HCT116 (cell line): ENCODE data around the gene WNT9A. TPM values are rescaled to one million over a fixed set of nuclear protein-coding genes. Genes with fewer than 3 reads are reported as not detected.

ENCODE experiments used
- ATAC-seq: fragments of 200-7000 bp; cut with Tn5 transposase; 2 replicates; pipeline ENCODE4 v1.9.1; 2020; ENCODE audit warnings: mild to moderate bottlenecking, moderate library complexity
- Bru-seq: library from RNA; stranded (reverse); fragments of 400-500 nt; gene quantifications from one replicate; lab custom pipeline; 2021; lab: Mats Ljungman, UMichigan
- BruChase-seq, 2 experiments: library from RNA; stranded (reverse); fragments of 400-500 nt; gene quantifications; one replicate each; lab custom pipeline; 2021; lab: Mats Ljungman, UMichigan
- BruUV-seq: library from RNA; stranded (reverse); fragments of 400-500 nt; replicated peaks from 2 replicates; lab custom pipeline; 2021; lab: Mats Ljungman, UMichigan
- CTCF ChIA-PET: fragments of 300-600 bp; sonication (Branson Sonifier 250); formaldehyde crosslinking; loops from one replicate; lab custom pipeline; 2021; ENCODE audit warnings: antibody characterized with exemption; lab: Charles Lee
- POLR2A ChIA-PET: fragments of 300-600, 350-600 bp; sonication (Branson Sonifier 250); formaldehyde crosslinking; loops from one replicate; lab custom pipeline; 2021; ENCODE audit warnings: antibody characterized with exemption; lab: Charles Lee
- RAD21 ChIA-PET, 2 experiments: fragments of 300-600 bp; sonication (Branson Sonifier 250); formaldehyde crosslinking; loops; one replicate each; lab custom pipeline; 2023; ENCODE audit warnings: low total read pairs in 2 of 2; ENCODE audit not compliant: uncharacterized antibody in 2 of 2, unreplicated experiment in 2 of 2, low non-redundant PET in 1 of 2; lab: Charles Lee
- DNase-seq: peaks from one replicate; pipeline ENCODE4 v3.0.0-alpha.2; 2010; ENCODE audit warnings: low read depth, low spot score
- H2AFZ ChIP-seq: fragments of 200-600 bp; shearing (Covaris generic), sonication (generic); 2 replicates; pipeline ENCODE4 v1.6.1; 2017; ENCODE audit warnings: low read depth, mixed run types, mixed read lengths, antibody characterized with exemption, low read length; ENCODE audit not compliant: poor library complexity, severe bottlenecking
- H3K27ac ChIP-seq: 2 replicates; pipeline ENCODE4 v1.5.1; 2012; ENCODE audit warnings: low read depth, low read length
- H3K27me3 ChIP-seq: fragments of 200-600 bp; sonication (generic); 2 replicates; pipeline ENCODE4 v1.6.1; 2016; ENCODE audit warnings: mixed run types, low read length, mixed read lengths; ENCODE audit not compliant: insufficient read depth
- H3K36me3 ChIP-seq, 2 experiments: fragments of 200-500 bp in 1 of 2; fragments of 200-600 bp in 1 of 2; sonication (Bioruptor generic) in 1 of 2; sonication (generic) in 1 of 2; 2 replicates each; pipeline versions ENCODE4 v1.5.1 to v1.6.1; 2014 to 2016; ENCODE audit warnings: low read length in 2 of 2, inconsistent platforms in 1 of 2, mixed read lengths in 1 of 2, mixed run types in 1 of 2; ENCODE audit not compliant: insufficient read depth in 2 of 2, control insufficient read depth in 1 of 2
- H3K4me1 ChIP-seq, 2 experiments: fragments of 200-600 bp in 1 of 2; sonication (generic) in 1 of 2; 2 replicates each; pipeline versions ENCODE4 v1.5.1 to v1.6.1; 2012 to 2017; ENCODE audit warnings: low read length in 2 of 2, inconsistent platforms in 1 of 2, mild to moderate bottlenecking in 1 of 2, mixed read lengths in 1 of 2, mixed run types in 1 of 2, moderate library complexity in 1 of 2; ENCODE audit not compliant: insufficient read depth in 2 of 2, control insufficient read depth in 1 of 2
- H3K4me2 ChIP-seq: fragments of 200-600 bp; sonication (generic); 2 replicates; pipeline ENCODE4 v1.6.1; 2017; ENCODE audit warnings: mixed run types, low read length, mixed read lengths
- H3K4me3 ChIP-seq, 2 experiments: fragments of 200-600 bp in 1 of 2; sonication (generic) in 1 of 2; replicated peaks in 1 of 2; 2 replicates each; pipeline ENCODE4 v1.5.1; 2011 to 2016; ENCODE audit warnings: low read length in 2 of 2, control low read depth in 1 of 2, low read depth in 1 of 2, mild to moderate bottlenecking in 1 of 2, mixed read lengths in 1 of 2, mixed run types in 1 of 2
- H3K79me2 ChIP-seq: fragments of 200-600 bp; sonication (generic); 2 replicates; pipeline ENCODE4 v1.6.1; 2017; ENCODE audit warnings: mild to moderate bottlenecking, mixed run types, low read length, moderate library complexity, mixed read lengths; ENCODE audit not compliant: insufficient read depth
- H3K9ac ChIP-seq: fragments of 200-600 bp; sonication (generic); 2 replicates; pipeline ENCODE4 v1.6.1; 2016; ENCODE audit warnings: low read length, mixed read lengths
- H3K9me2 ChIP-seq: fragments of 200-600 bp; sonication (generic), shearing (Covaris generic); 2 replicates; pipeline ENCODE4 v1.6.1; 2017; ENCODE audit warnings: mixed run types, mild to moderate bottlenecking, moderate library complexity; ENCODE audit not compliant: insufficient read depth
- H3K9me3 ChIP-seq, 2 experiments: fragments of 200-500 bp in 1 of 2; fragments of 200-600 bp in 1 of 2; sonication (Bioruptor generic) in 1 of 2; sonication (generic) in 1 of 2; 2 replicates each; pipeline ENCODE4 v1.6.1; 2014 to 2017; ENCODE audit warnings: low read length in 2 of 2, mixed read lengths in 2 of 2, inconsistent platforms in 1 of 2, low read depth in 1 of 2, mild to moderate bottlenecking in 1 of 2, mixed run types in 1 of 2, moderate library complexity in 1 of 2; ENCODE audit not compliant: control insufficient read depth in 1 of 2, insufficient read depth in 1 of 2
- H4K20me1 ChIP-seq: fragments of 200-600 bp; sonication (generic), shearing (Covaris generic); 2 replicates; pipeline ENCODE4 v1.6.1; 2017; ENCODE audit warnings: mixed run types, mild to moderate bottlenecking, moderate library complexity; ENCODE audit not compliant: insufficient read depth
- CEBPB ChIP-seq: IDR thresholded peaks from 2 replicates; pipeline ENCODE4 v1.6.1; 2012; ENCODE audit warnings: low read depth
- ELF1 ChIP-seq: IDR thresholded peaks from 2 replicates; pipeline ENCODE4 v1.6.1; 2012; ENCODE audit warnings: low read depth, borderline replicate concordance
- EZH2 ChIP-seq: fragments of 200-600 bp; sonication (generic); IDR thresholded peaks from 2 replicates; pipeline ENCODE4 v1.6.1; 2017; ENCODE audit warnings: antibody characterized with exemption, mixed run types
- EZH2phosphoT487 ChIP-seq: fragments of 200-600 bp; IDR thresholded peaks from 2 replicates; pipeline ENCODE4 v1.6.1; 2018; ENCODE audit warnings: antibody characterized with exemption, borderline replicate concordance
- JUND ChIP-seq: IDR thresholded peaks from 2 replicates; pipeline ENCODE4 v1.6.1; 2012
- POLR2A ChIP-seq: IDR thresholded peaks from 2 replicates; pipeline ENCODE4 v1.7.0; 2011; ENCODE audit warnings: borderline replicate concordance; ENCODE audit not compliant: insufficient read depth, insufficient read length; ENCODE audit errors: extremely low read depth
- POLR2AphosphoS5 ChIP-seq: IDR thresholded peaks from 2 replicates; pipeline ENCODE4 v1.6.1; 2011; ENCODE audit warnings: mild to moderate bottlenecking, low read depth, low read length, moderate library complexity
- SP1 ChIP-seq: IDR thresholded peaks from 2 replicates; pipeline ENCODE4 v1.6.1; 2012; ENCODE audit warnings: low read depth
- ZFX ChIP-seq: fragments of 450-650 bp; IDR thresholded peaks from 2 replicates; pipeline ENCODE4 v1.6.1; 2017
- intact Hi-C: fragments of 100-400 bp; cut with micrococcal nuclease; formaldehyde crosslinking; loops from 2 replicates; pipeline ENCODE4 v1.10.0; 2022
- long read RNA-seq: library from polyadenylated mRNA; unstranded; transcript quantifications from one replicate; pipeline ENCODE4 v2.0.0, GENCODE V29; 2021; ENCODE audit not compliant: unreplicated experiment
- polyA plus RNA-seq: library from polyadenylated mRNA; unstranded; fragments of >200 nt; gene quantifications from 2 replicates; pipeline ENCODE4 v1.2.1, GENCODE V29; 2012; ENCODE audit warnings: missing spikeins
- total RNA-seq: library from RNA; stranded (reverse); gene quantifications from one replicate; pipeline ENCODE4 v1.2.1, GENCODE V29; 2021; ENCODE audit not compliant: unreplicated experiment
- TF ChIP-seq, protein P1 (sequence below): IDR thresholded peaks from 2 replicates; pipeline ENCODE4 v1.6.1; 2012; ENCODE audit warnings: low read depth
- TF ChIP-seq, protein P2 (sequence below): IDR thresholded peaks from 2 replicates; pipeline ENCODE4 v1.6.1; 2012

WNT9A gene
- 5.6 TPM for total RNA-seq
- 4.5 and 6.5 TPM in 2 replicates for polyA plus RNA-seq
- percentile 51 among the genes with signal in this experiment for Bru-seq, nascent RNA
- BruChase-seq, experiment 1, labeled RNA remaining after a 6-hour chase = percentile 62 among the genes with signal in this experiment
- BruChase-seq, experiment 2, labeled RNA remaining after a 2-hour chase = percentile 59 among the genes with signal in this experiment
- long read RNA-seq, partial matches to known transcripts = 1 of 5 reads
- long read RNA-seq, other reads (novel, unspliced or antisense) = 3 of 5 reads

- peak; percentile 65 for ATAC-seq
- H3K4me2 ChIP-seq = peak within 1 kb of the TSS; percentile 94
- peaks cover 19 to 36% of the 10 kb centered on the region in 2 experiments for H3K4me1 ChIP-seq
- no peak for DNase-seq
- no TSS peak for BruUV-seq
- H3K9ac ChIP-seq = peak within 1 kb of the TSS; percentile 66
- H3K27ac ChIP-seq = peak within 1 kb of the TSS; percentile 79
- no peaks in the 10 kb centered on the region for H3K9me2 ChIP-seq
- peaks cover 23% of the 10 kb centered on the region; the same call in 1 of the 2 replicates for H3K79me2 ChIP-seq
- TF ChIP-seq POLR2AphosphoS5 (peak; percentile 87), POLR2A (peak; percentile 45), SP1 (no peak), JUND (no peak), CEBPB (no peak), ZFX (no peak), ELF1 (no peak), EZH2phosphoT487 (no peak), EZH2 (no peak)
- TF ChIP-seq, protein P1, sequence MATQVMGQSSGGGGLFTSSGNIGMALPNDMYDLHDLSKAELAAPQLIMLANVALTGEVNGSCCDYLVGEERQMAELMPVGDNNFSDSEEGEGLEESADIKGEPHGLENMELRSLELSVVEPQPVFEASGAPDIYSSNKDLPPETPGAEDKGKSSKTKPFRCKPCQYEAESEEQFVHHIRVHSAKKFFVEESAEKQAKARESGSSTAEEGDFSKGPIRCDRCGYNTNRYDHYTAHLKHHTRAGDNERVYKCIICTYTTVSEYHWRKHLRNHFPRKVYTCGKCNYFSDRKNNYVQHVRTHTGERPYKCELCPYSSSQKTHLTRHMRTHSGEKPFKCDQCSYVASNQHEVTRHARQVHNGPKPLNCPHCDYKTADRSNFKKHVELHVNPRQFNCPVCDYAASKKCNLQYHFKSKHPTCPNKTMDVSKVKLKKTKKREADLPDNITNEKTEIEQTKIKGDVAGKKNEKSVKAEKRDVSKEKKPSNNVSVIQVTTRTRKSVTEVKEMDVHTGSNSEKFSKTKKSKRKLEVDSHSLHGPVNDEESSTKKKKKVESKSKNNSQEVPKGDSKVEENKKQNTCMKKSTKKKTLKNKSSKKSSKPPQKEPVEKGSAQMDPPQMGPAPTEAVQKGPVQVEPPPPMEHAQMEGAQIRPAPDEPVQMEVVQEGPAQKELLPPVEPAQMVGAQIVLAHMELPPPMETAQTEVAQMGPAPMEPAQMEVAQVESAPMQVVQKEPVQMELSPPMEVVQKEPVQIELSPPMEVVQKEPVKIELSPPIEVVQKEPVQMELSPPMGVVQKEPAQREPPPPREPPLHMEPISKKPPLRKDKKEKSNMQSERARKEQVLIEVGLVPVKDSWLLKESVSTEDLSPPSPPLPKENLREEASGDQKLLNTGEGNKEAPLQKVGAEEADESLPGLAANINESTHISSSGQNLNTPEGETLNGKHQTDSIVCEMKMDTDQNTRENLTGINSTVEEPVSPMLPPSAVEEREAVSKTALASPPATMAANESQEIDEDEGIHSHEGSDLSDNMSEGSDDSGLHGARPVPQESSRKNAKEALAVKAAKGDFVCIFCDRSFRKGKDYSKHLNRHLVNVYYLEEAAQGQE = no peak
- TF ChIP-seq, protein P2, sequence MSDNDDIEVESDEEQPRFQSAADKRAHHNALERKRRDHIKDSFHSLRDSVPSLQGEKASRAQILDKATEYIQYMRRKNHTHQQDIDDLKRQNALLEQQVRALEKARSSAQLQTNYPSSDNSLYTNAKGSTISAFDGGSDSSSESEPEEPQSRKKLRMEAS = no peak; the same call in 1 of the 2 replicates
- CTCF ChIA-PET = interaction anchor here (1.2 to 4.1 kb wide), 4 partner anchors 52 to 466 kb away, joined by 3 to 31 read pairs (median 4); no protein-coding TSS in a partner anchor
- H3K4me3 ChIP-seq = peak within 1 kb of the TSS; percentile 67 to 71
- intact Hi-C loops = loop anchor here (2.0 to 5.0 kb wide), 3 partner anchors 161 to 385 kb away; partner anchors contain the start of genes JMJD4, SNAP47 and ZNF678
- no peak within 1 kb of the TSS for H2AFZ ChIP-seq
- H3K27me3 ChIP-seq = no peaks in the 10 kb centered on the region
- H4K20me1 ChIP-seq = no peaks in the 10 kb centered on the region
- H3K36me3 ChIP-seq = no peaks in the 10 kb centered on the region
- POLR2A ChIA-PET = interaction anchor here (0.6 to 1.6 kb wide), 3 partner anchors 13 to 203 kb away, joined by 5 read pairs; no protein-coding TSS in a partner anchor
- H3K9me3 ChIP-seq = no peaks in the 10 kb centered on the region
- RAD21 ChIA-PET = no interaction called here
These were observed at the start of gene WNT9A for GRCh38 chr1:227947676-227948492. Gene WNT9A, minus strand, starts transcription at chr1:227947932. Its CDS starts 45 bp downstream, at chr1:227947887.
